T-helper 17 cell (primary cell): Measurements from ENCODE around the gene ATP2C2. TPM values are rescaled to one million over a fixed set of nuclear protein-coding genes. Genes with fewer than 3 reads are reported as not detected.
"Not testable (repeated sequence)": the region's sequence is repeated elsewhere in the genome, so short reads cannot be mapped to it uniquely, and the experiment has no call there.

Source experiments
- ATAC-seq: fragments of 150-1000 bp; cut with Tn5 transposase; 2 replicates; pipeline ENCODE4 v1.10.0; 2021; ENCODE audit warnings: mild to moderate bottlenecking, moderate library complexity
- DNase-seq, 3 donors: peaks; one replicate each; pipeline versions ENCODE4 v3.0.0 to v3.0.0-alpha.2; 2020 to 2021
- H3K9me3 ChIP-seq: one replicate; pipeline ENCODE4 v1.7.0; 2013; ENCODE audit warnings: low read length, mild to moderate bottlenecking; ENCODE audit not compliant: control insufficient read depth, poor library complexity, severe bottlenecking
- H3K27ac Mint-ChIP-seq: one replicate; pipeline ENCODE4 v1.8.0; 2022; ENCODE audit warnings: mild to moderate bottlenecking, moderate library complexity, mixed read lengths
- H3K27me3 Mint-ChIP-seq: one replicate; pipeline ENCODE4 v1.8.0; 2022; ENCODE audit warnings: mixed read lengths
- H3K36me3 Mint-ChIP-seq: one replicate; pipeline ENCODE4 v1.8.0; 2022; ENCODE audit warnings: low read depth, mixed read lengths
- H3K4me1 Mint-ChIP-seq: one replicate; pipeline ENCODE4 v1.8.0; 2022; ENCODE audit warnings: mild to moderate bottlenecking, mixed read lengths
- H3K4me3 Mint-ChIP-seq: one replicate; pipeline ENCODE4 v1.8.0; 2022; ENCODE audit warnings: mild to moderate bottlenecking, moderate library complexity, mixed read lengths
- total RNA-seq, 4 donors: library from RNA in 2 of 4; stranded (reverse) in 2 of 4; gene quantifications; one replicate each; pipeline ENCODE4 v1.2.3 and lab custom pipeline; 2022 to 2026

Gene ATP2C2
- total RNA-seq, 2 donors from 2014 or later: not detected

- no peaks in the 10 kb centered on the region for H3K9me3 ChIP-seq
- Mint-ChIP-seq H3K36me3 (no peaks in the 10 kb centered on the region), H3K4me1 (peaks cover 4% of the 10 kb centered on the region), H3K4me3 (no peak overlapping the region), H3K27me3 (peaks cover 55% of the 10 kb centered on the region), H3K27ac (no peak overlapping the region)
- DNase-seq (no peak), ATAC-seq (no peak)
Observed at GRCh38 chr16:84379709-84380362, 11.5 kb downstream of the ATP2C2 start.

- no peak for DNase-seq
- ATAC-seq: no peak
- peaks cover 4% of the 10 kb centered on the region for H3K4me1 Mint-ChIP-seq
- peaks cover 50% of the 10 kb centered on the region for H3K27me3 Mint-ChIP-seq
- H3K4me3 Mint-ChIP-seq: no peak overlapping the region
- H3K27ac Mint-ChIP-seq: no peak overlapping the region
- no peaks in the 10 kb centered on the region for H3K36me3 Mint-ChIP-seq
- H3K9me3 ChIP-seq: no peaks in the 10 kb centered on the region
Observed at GRCh38 chr16:84380405-84380804, 12.1 kb downstream of the ATP2C2 start.

GRCh38 chr16:84382396-84382795 is 14.1 kb downstream of the ATP2C2 start:
- Mint-ChIP-seq H3K4me3 (no peak overlapping the region), H3K4me1 (peaks cover 4% of the 10 kb centered on the region), H3K36me3 (no peaks in the 10 kb centered on the region), H3K27ac (no peak overlapping the region), H3K27me3 (peaks cover 34% of the 10 kb centered on the region)
- no peaks in the 10 kb centered on the region for H3K9me3 ChIP-seq
- no peak for DNase-seq
- no peak for ATAC-seq

- ATAC-seq: no peak
- Mint-ChIP-seq H3K4me3 (no peak overlapping the region), H3K4me1 (peaks cover 4% of the 10 kb centered on the region), H3K27me3 (peaks cover 27% of the 10 kb centered on the region), H3K36me3 (no peaks in the 10 kb centered on the region), H3K27ac (no peak overlapping the region)
- no peak for DNase-seq
- no peaks in the 10 kb centered on the region for H3K9me3 ChIP-seq
Observed at GRCh38 chr16:84383106-84383505, 14.8 kb downstream of the ATP2C2 start.

- no peak overlapping the region for H3K4me3 Mint-ChIP-seq
- no peak overlapping the region for H3K27ac Mint-ChIP-seq
- no peaks in the 10 kb centered on the region for H3K36me3 Mint-ChIP-seq
- H3K27me3 Mint-ChIP-seq: peaks cover 8% of the 10 kb centered on the region
- H3K4me1 Mint-ChIP-seq: no peaks in the 10 kb centered on the region
- H3K9me3 ChIP-seq: no peaks in the 10 kb centered on the region
- ATAC-seq (no peak), DNase-seq (no peak)
Observed at GRCh38 chr16:84386047-84386446, 17.7 kb downstream of the ATP2C2 start.

GRCh38 chr16:84387021-84387420 is 18.7 kb downstream of the ATP2C2 start:
- H3K9me3 ChIP-seq: no peaks in the 10 kb centered on the region
- H3K36me3 Mint-ChIP-seq: no peaks in the 10 kb centered on the region
- no peak overlapping the region for H3K27ac Mint-ChIP-seq
- H3K27me3 Mint-ChIP-seq: peaks cover 10% of the 10 kb centered on the region
- no peak for DNase-seq
- H3K4me3 Mint-ChIP-seq: no peak overlapping the region
- no peak for ATAC-seq
- H3K4me1 Mint-ChIP-seq: no peaks in the 10 kb centered on the region

- no peaks in the 10 kb centered on the region for H3K36me3 Mint-ChIP-seq
- H3K27me3 Mint-ChIP-seq: peaks cover 38% of the 10 kb centered on the region
- no peak overlapping the region for H3K27ac Mint-ChIP-seq
- no peaks in the 10 kb centered on the region for H3K4me1 Mint-ChIP-seq
- no peak for ATAC-seq
- no peak for DNase-seq
- no peak overlapping the region for H3K4me3 Mint-ChIP-seq
- H3K9me3 ChIP-seq: no peaks in the 10 kb centered on the region
Observed at GRCh38 chr16:84390131-84390785, 21.9 kb downstream of the ATP2C2 start.

GRCh38 chr16:84391151-84392030 is 23.1 kb downstream of the ATP2C2 start:
- Mint-ChIP-seq H3K27me3 (peaks cover 47% of the 10 kb centered on the region), H3K4me1 (no peaks in the 10 kb centered on the region), H3K36me3 (no peaks in the 10 kb centered on the region), H3K4me3 (no peak overlapping the region), H3K27ac (no peak overlapping the region)
- no peaks in the 10 kb centered on the region for H3K9me3 ChIP-seq
- DNase-seq (no peak), ATAC-seq (no peak)

GRCh38 chr16:84392031-84392360 is 23.7 kb downstream of the ATP2C2 start:
- H3K27me3 Mint-ChIP-seq: peaks cover 47% of the 10 kb centered on the region
- no peak overlapping the region for H3K27ac Mint-ChIP-seq
- DNase-seq: no peak
- no peak overlapping the region for H3K4me3 Mint-ChIP-seq
- no peaks in the 10 kb centered on the region for H3K36me3 Mint-ChIP-seq
- ATAC-seq: no peak
- no peaks in the 10 kb centered on the region for H3K4me1 Mint-ChIP-seq
- H3K9me3 ChIP-seq: no peaks in the 10 kb centered on the region

- DNase-seq, H3K4me1 Mint-ChIP-seq, H3K4me3 Mint-ChIP-seq, ATAC-seq, H3K36me3 Mint-ChIP-seq, H3K9me3 ChIP-seq, H3K27ac Mint-ChIP-seq: not testable (repeated sequence)
- peaks cover 42% of the 10 kb centered on the region for H3K27me3 Mint-ChIP-seq
Observed at GRCh38 chr16:84396082-84396481, 27.7 kb downstream of the ATP2C2 start.

GRCh38 chr16:84396537-84397008 is 28.2 kb downstream of the ATP2C2 start:
- no peak overlapping the region for H3K4me3 Mint-ChIP-seq
- peaks cover 37% of the 10 kb centered on the region for H3K27me3 Mint-ChIP-seq
- no peak for ATAC-seq
- no peaks in the 10 kb centered on the region for H3K4me1 Mint-ChIP-seq
- no peak overlapping the region for H3K27ac Mint-ChIP-seq
- DNase-seq: no peak
- no peaks in the 10 kb centered on the region for H3K9me3 ChIP-seq
- H3K36me3 Mint-ChIP-seq: no peaks in the 10 kb centered on the region

- Mint-ChIP-seq H3K27ac (no peak overlapping the region), H3K27me3 (peaks cover 37% of the 10 kb centered on the region), H3K4me1 (no peaks in the 10 kb centered on the region), H3K4me3 (no peak overlapping the region), H3K36me3 (no peaks in the 10 kb centered on the region)
- H3K9me3 ChIP-seq: no peaks in the 10 kb centered on the region
- no peak for DNase-seq
- ATAC-seq: no peak
Observed at GRCh38 chr16:84397090-84397489, 28.8 kb downstream of the ATP2C2 start.

GRCh38 chr16:84398701-84399100 is 30.4 kb downstream of the ATP2C2 start:
- Mint-ChIP-seq H3K4me3 (no peak overlapping the region), H3K27ac (no peak overlapping the region), H3K27me3 (peaks cover 35% of the 10 kb centered on the region), H3K4me1 (no peaks in the 10 kb centered on the region), H3K36me3 (no peaks in the 10 kb centered on the region)
- DNase-seq (no peak), ATAC-seq (no peak)
- H3K9me3 ChIP-seq: no peaks in the 10 kb centered on the region
